GM19455 (cell line): Measurements from ENCODE around the gene GAL3ST2.
"Not testable (repeated sequence)": the region's sequence is repeated elsewhere in the genome, so short reads cannot be mapped to it uniquely, and the experiment has no call there.

Source experiments
- ATAC-seq: cut with Tn5 transposase; IDR thresholded peaks from one replicate; pipeline ENCODE4 v1.9.1; 2021; ENCODE audit not compliant: unreplicated experiment

GAL3ST2 gene

DNA sequence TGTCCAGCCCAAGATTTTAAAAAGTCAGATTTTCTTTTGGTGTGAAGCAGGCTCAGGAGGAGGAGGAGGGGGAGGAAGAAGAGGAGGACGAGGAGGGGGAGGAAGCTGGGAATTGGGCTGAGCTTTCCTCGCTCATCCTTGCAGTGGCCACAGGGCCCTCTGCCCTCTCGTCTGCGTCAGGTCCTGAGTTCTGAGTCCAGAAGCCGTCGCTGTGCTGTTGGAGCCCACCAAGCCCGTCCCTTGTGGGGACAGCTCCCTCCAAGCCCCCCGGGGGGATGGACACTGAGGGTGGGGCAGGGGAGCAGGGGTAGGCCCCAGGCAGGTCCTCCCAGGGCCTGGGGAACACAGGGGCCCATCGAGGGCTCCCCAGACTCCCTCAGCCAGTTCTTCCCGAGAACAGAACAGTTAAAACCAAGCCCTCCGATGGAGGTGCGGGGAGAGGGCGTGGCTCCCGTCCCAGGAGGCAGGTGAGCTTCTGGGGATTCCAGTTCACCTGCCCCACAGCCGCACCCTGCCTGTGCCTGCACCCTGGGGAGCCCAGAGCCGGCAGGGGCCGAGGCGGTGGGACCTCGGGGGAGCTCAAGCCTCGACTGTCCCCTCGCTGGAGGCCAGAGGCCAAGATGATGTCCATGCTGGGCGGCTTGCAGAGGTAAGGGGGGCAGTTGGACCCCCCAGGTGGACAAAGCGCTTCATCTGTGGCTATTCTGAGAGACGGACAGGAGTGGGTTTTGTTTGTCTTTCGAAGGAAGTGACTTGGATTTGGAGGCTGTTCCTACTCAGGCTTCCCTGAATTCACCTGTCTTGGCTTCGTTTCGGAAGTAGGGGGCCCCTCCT is at the start of gene GAL3ST2:
Gene GAL3ST2, plus strand, starts transcription at position 487 of the 834 bp plus-strand sequence. Its CDS starts 134 bp downstream, at position 621.
- ATAC-seq: no peak

DNA sequence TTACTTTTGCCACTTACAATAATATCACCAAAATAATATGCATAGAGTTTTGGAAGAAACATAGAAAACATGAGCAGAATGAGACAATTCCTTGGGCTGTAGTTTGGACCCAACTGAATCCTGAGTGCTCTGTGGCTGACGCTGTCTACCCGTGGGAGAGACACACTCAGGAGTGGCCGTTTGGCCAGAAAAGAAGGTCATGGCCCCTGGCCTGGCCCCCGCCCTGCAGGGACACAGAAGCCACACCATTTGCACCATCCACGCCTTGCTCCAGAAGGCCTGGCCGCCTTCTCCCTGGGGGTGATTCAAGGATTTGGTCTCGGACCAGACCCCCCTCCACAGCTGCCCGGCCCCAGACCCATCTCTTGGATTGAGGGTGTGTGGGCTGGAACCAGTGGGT is 48.6 kb upstream of the GAL3ST2 start:
- ATAC-seq: no peak

DNA sequence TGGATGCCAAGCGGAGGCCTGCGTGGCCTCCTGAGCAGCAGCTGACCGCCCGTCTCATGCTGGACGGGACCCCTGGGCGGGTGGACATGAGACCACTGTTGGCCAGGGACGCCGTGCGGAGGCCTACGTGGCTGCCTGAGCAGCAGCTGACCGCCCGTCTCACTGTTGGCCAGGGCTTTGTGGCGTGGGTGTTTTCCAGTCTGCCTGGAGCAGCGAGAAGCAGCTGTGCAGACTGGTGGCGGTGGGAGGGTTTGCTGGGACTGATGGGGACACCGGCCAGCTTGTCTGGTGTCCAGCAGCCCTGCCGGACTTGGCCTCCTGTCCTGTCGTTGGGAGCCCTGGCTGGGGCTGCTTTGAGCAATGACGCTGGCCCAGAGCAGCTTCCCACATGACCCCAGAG is 48.0 kb upstream of the GAL3ST2 start:
- ATAC-seq: no peak

DNA sequence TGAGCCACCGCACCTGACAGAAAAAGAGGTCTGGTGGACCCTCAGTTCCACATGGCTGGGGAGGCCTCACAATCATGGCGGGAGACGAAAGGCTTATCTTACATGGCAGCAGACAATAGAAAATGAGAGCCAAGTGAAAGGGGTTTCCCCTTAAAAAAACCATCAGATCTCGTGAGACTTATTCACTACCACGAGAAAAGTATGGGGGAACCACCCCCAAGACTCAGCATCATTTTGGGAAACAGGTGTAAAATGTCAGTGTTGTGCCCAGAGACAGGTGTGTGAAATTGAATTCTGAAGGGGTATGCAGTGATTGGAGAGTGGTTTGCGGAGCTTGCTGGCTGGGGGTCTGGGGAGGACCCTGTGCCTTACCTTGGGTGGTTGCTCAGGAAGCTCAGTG is 46.8 kb upstream of the GAL3ST2 start:
- no peak for ATAC-seq

DNA sequence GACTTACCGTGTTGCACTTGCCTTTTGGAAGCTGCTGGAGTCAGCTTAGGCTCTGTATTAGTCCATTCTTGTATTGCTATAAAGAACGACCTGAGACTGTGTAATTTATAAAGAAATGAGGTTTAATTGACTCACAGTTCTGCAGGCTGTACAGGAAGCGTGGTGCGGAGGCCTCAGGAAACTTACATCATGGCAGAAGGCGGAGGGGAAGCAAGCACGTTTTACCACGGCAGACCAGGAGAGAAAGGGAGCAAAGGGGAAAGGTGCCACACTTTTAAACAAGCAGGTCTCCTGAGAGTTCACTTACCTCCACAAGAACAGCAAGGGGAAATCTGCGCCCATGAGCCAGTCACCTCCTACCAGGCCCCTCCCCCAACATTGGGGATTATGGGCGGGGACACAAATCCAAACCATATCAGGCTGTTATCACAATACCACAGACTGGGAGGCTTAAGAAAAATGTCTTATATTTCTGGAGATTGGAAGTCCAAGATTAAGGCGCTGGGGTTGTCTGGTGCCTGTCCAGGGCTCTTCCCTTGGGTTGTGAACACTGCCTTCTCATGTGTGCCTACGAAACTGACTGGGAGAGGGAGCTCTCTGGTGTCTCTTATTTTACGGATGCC is 45.8 kb upstream of the GAL3ST2 start:
- ATAC-seq: no peak

DNA sequence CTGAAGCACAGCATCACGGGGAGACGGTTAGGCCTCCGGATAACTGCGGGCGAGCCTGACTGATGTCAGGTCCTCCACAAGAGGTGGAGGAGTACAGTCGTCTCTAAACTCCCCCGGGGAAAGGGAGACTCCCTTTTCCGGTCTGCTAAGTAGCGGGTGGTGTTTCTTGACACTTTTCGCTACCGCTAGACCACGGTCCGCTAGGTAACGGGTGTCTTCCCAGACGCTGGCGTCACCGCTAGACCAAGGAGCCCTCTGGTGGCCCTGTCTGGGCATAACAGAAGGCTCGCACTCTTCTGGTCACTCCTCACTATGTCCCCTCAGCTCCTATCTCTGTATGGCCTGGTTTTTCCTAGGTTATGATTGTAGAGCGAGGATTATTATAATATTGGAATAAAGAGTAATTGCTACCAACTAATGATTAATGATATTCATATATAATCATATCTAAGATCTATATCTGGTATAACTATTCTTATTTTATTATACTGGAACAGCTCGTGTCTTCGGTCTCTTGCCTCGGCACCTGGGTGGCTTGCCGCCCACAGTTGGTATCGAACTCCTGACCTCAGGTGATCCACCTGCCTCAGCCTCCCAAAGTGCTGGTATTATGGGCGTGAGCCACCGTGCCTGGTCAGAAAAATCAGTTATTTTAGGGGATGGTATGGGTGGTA is 44.0 kb upstream of the GAL3ST2 start:
- ATAC-seq: not testable (repeated sequence)

DNA sequence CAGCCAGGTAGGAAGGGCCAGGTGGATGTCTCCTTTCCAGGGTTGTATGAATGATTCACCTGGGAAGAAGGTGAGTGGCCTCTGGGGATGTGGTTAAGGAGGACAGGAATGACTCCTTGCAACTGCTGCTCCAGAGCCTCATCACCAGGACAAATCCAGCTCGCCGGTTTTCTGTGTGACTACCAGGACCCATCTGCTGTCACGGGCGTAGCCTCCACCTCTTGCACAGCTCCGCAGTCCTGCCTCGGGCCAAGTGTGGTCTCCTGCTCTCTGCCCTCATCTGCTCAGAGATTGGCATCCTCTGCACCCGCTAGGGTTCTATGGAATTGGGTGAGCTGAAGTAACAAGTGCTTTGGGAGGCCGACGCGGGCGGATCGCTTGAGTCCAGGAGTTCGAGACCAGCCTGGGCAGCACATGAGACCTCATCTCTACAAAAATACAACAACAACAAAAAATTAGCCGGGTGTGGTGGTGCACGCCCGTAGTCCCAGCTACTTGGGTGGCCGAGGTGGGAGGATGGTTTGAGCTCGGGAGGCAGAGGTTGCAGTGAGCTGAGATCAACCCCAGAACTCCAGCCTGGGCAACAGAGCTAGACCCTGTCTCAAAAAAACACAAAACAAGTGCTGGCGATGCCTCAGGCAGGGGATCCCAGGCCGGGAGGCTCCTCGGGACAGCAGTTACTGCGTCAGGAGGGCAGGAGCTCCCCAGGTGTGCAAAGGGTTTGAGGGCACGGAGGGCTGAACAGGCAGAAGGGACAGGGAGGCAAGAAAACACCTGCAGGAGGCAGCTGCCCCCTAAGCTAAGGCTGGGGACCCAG is 43.0 kb upstream of the GAL3ST2 start:
- ATAC-seq: no peak

DNA sequence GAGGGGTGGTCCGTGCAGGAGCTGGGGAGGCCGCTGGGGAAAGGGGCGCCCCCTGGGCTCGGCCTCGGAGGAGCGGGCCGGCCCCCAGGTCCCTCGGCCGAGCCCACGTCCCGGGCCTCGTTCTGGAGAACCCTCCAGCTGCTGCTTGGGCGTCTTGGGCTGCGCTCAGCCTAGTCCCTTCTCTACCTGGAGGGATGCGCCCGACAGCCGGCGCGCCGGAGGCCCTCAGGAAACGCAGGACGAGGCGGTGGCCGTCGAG is 42.5 kb upstream of the GAL3ST2 start:
- ATAC-seq: no peak

DNA sequence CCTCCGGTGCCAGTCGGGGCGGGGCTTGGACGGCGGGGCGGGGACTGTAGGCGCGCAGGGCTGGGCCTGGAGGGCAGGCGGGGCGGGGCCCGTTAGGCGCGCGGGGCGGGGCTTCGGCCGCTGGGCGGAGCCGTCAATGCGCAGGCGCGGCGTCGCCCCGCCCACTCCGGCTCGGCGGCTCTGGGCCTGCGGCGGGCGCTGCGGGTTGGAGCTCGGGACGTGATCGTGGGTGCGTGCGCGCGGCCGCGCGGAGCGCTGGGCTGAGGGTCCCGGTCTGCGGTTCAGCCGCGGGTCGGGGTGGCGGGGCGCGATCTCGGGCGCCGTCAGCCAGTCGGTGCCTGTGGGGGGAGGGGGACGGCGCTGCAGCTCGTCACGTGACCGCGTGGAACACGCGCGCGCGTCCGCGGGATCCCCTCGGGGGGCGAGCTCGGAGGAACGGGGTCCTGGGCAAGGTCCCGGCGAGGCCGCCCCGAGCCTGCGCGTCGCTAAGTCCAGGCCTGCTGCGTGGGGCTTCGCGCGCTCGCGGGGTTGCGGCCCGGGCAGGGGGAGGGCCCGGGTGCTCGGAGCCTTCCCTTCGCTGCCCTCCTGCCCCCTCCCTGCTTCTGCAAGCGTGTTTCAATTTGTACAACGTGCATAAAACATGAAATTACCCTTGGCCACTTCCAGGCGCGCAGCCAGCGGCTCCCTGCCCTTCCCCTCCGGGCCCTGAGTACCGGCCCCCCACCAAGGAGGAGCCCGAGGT is 42.0 kb upstream of the GAL3ST2 start, which contains the start of gene D2HGDH:
Gene D2HGDH, plus strand, starts transcription at position 164 of the 742 bp plus-strand sequence. CDS start 595 bp downstream, outside the sequence.
- peak; percentile 78 for ATAC-seq

DNA sequence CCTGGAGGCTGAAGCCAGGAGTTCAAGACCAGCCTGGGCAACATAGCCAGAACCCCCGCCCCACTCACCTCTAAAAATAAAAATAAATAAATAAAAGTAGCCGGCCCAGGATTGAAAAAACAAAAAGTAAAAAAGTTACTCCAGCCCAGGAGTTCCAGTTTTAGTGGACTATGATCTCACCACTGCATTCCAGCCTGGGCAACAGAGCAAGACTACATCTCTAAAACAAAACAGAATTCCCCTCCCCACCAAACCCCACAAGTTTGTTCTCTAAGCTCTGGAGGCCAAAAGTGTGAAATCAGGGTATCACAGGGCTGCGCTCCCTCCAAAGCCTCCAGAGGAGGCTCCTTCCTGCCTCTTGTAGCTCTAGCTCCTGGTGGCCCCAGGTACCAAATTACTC is 40.5 kb upstream of the GAL3ST2 start:
- ATAC-seq: no peak

DNA sequence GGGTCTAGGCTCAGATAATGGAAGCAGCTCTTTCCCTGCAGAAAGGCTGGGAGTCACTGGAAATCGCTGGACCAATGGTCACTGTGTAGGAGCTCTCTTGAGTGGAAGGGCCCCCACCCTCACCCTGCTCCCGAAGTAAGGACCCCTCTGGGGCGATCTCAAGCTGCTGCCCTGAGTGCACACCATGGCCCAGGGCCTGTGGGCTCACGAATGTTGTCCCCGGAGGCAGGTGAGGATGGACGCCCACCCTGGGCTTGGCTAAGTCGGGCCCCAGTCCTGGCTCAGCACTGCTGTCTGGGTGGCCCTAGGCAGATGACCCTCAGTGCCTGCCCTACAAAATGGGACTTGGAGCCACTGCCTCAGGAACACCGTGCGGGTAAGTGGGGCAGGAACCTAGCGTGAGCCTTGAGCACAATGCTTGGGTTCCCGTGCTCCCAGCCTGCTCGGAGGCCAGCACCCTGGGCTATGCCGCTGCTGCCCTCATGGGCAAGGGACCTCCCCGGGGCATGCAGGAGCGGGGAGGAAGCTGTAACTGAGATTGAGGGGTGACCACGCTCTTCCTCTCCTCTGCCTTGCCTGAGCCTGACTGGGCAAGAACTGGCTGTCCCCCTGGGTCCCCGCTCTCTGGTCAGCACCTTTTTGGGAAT is 38.5 kb upstream of the GAL3ST2 start:
- ATAC-seq: no peak

DNA sequence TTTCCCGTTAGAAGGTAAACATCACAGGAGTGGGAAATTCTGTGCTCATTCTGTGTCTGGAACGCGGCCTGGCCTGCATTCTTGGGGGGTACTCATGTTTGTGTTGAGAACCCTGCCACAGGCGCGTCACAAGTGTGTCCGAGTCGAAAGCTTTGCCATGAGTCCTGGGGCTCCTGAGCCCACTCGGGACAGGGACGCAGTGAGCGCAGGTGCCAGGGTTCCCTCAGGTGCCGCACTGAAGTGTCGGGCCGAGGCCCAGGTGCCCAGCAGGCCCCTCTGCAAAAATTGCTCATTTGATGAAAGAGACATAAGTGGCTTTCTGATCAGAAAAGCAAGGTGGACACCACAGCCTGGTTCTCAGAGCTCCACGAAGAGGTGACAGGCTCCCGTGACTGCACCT is 37.4 kb upstream of the GAL3ST2 start:
- ATAC-seq: no peak

DNA sequence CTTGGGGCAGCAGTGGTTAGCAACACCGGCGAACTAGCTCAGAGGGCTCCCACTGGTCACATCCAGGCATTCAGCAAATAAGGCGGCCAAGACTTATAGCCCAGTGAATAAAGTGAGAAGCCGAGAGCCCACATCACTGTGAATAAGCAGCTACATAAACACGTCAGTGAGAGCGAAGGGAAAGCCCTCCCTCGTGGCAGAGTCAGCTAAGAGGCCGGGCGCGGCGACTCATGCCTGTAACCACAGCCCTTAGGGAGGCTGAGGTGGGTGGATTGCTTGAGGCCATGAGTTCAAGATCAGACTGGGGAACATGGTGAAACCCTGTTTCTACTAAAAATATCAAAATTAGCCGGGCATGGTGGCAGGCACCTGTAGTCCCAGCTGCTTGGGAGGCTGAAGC is 37.0 kb upstream of the GAL3ST2 start:
- no peak for ATAC-seq

DNA sequence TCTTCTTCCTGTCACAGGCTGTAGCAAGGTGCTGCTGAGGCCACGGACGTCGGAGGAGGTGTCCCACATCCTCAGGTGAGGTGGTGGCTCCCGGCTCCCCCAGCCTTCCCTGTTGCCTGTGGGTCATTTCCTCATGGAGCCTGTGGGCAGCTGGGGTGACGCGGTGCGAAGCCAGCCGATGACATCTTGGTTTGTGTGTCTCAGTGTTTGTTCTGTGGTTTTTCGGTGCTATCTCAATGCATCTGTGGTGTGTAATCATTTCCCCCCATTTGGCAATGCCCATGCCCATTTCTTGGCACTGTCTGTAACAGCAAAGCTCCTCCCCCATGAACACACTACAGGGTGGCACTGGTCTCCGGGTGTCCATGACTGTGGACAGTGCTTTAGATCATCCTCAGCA is 35.6 kb upstream of the GAL3ST2 start:
- ATAC-seq: no peak

DNA sequence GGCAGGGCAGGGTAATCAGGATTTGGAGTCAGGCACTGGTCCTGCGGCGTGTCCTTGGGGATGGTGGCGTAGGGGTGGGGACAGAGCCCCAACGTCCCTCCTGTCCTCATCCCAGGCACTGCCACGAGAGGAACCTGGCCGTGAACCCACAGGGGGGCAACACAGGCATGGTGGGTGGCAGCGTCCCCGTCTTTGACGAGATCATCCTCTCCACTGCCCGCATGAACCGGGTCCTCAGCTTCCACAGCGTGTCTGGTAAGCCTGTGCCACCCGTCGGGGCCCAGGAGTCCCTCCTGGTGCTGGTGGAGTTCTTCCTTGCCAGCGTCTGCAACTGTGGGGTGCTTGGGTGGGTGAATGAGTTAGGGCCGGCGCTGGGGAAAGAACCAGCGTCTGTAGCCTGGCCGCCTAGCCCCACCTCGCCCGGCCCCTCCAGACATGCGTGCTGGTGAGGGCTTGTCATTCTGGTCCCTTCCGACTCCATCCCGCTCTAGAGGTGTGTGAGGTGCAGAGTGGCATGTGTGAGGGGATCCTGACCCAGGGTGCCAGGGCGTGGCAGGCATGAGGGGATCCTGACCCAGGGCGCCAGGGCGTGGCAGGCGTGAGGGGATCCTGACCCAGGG is 34.2 kb upstream of the GAL3ST2 start:
- no peak for ATAC-seq

DNA sequence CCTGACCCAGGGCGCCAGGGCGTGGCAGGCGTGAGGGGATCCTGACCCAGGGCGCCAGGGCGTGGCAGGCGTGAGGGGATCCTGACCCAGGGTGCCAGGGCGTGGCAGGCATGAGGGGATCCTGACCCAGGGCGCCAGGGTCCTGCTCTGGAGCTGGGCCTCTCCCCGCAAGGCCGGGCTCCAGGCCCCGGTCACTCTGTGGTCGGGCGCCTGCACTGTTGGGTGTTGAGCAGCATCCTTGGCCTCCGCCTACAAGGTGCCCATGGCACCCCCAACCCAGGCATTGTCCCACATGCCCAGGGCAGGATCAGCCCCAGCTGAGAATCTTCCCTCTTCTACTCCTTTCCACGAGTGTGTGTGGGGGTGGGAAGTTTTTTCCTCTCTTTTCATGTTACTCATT is 33.6 kb upstream of the GAL3ST2 start:
- not testable (repeated sequence) for ATAC-seq

DNA sequence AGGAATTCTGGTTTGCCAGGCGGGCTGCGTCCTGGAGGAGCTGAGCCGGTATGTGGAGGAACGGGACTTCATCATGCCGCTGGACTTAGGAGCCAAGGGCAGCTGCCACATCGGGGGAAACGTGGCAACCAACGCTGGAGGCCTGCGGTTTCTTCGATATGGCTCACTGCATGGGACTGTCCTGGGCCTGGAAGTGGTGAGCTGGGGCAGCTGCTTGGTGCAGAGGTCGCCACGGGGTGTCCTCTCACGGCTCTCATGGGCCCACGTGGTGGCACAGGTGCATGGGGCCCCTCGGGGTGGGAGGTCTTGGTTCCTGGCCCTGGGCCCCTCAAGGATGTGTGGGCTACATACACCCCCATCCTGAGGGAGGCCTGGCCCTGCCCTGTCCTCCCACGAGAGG is 33.0 kb upstream of the GAL3ST2 start:
- ATAC-seq: no peak

DNA sequence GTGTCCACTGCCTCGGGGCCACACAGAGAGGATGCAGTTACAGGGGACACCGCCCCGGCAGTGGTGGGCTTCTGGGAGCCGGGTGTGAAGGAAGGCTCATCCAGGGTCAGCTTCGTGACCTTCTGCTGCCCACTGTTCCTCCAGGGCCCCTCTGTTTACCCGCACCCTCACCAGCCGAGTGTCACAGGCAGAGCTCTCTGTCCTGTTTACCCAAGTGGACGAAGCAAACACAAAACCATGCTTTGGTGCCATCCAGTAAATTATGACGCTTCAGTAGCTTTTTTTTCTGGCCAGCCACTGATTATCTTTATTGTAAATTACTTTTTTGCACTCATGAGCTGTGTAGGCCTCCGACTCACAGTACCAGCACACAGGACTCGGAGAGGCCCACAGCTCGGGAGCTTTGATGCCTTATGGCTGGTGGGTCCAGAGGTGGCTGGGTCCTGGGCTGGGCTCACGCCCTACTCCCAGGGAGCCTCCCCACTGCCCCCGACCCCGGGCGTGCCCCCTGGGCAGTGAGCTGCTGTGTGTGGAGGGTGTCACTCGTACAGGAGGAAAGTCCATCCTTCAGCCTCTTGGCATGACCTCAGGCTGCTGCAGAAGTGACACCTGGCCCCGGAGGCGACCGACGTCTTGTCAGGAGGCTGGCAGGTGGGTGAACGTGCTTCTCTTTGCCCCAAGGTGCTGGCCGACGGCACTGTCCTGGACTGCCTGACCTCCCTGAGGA is 32.4 kb upstream of the GAL3ST2 start:
- no peak for ATAC-seq

DNA sequence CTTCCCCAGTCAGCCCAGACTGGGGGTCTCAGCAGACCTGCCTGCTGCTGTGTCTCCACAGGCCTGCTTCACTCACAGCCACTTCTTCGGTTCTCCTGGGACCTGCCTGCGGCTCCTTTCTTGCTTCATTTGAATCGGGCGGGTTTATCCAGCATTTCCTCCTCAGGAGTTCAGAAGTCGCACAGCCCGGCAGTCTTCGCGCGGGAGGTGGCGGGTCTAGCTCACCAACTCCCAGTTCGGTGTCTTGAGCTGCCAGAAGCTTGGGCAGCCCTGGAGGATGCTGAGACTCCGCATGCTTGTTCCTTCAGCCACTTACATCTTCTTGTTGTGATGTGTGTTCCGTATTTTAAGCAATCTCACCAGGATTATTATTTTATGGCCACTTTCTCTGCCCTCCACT is 31.3 kb upstream of the GAL3ST2 start:
- no peak for ATAC-seq
